Pancreas (tissue), 10 donors: ENCODE measurements around the gene ODAPH. TPM values are rescaled to one million over a fixed set of nuclear protein-coding genes. Genes with fewer than 3 reads are reported as not detected.

Source experiments
- ATAC-seq, 4 donors: fragments of 200-7000 bp; cut with Tn5 transposase; one replicate each; pipeline versions ENCODE4 v1.8.0 to v1.9.1; 2020; ENCODE audit warnings: mild to moderate bottlenecking in 4 of 4, moderate library complexity in 4 of 4
- DNase-seq, 6 donors: peaks; one replicate each; pipeline ENCODE4 v3.0.0-alpha.2; 2020
- FAIRE-seq: peaks from 2 replicates; lab custom pipeline; 2012; peaks lifted over from hg19 to GRCh38; lab: Jason Lieb, UNC
- H3K27ac ChIP-seq, 4 donors: fragments of 200-600 bp; sonication (generic); 1 replicate in 3 of 4; 2 replicates in 1 of 4; pipeline versions ENCODE4 v1.5.0 to v1.8.0; 2020
- H3K27me3 ChIP-seq, 4 donors: fragments of 200-600 bp; one replicate each; pipeline ENCODE4 v1.8.0; 2021
- H3K36me3 ChIP-seq, 3 donors: fragments of 200-600 bp; sonication (generic) in 1 of 3; one replicate each; pipeline versions ENCODE4 v1.5.0 to v1.8.0; 2020 to 2021
- H3K4me1 ChIP-seq, 3 donors: fragments of 200-600 bp; one replicate each; pipeline ENCODE4 v1.8.0; 2021
- H3K4me3 ChIP-seq, 4 donors: fragments of 200-600 bp; sonication (generic) in 2 of 4; one replicate each; pipeline versions ENCODE4 v1.5.0 to v1.8.0; 2020 to 2021
- H3K9me3 ChIP-seq, 4 donors: fragments of 200-600 bp; one replicate each; pipeline ENCODE4 v1.8.0; 2021
- WGBS, 2 donors: extraction: QIAGEN DNeasy Blood & Tissue Kit; methylation state at CpG; one replicate each; pipeline ENCODE4 v1.1.7; 2013; 5-methylcytosine and 5-hydroxymethylcytosine counted together
- intact Hi-C, 3 donors: fragments of 100-400 bp; cut with DNase I; formaldehyde crosslinking; loops; one replicate each; pipeline versions ENCODE4 v1.11.1 to v1.14.2; 2022
- polyA plus RNA-seq, 2 donors: library from polyadenylated mRNA; stranded (reverse); fragments of 200-250 nt; gene quantifications; one replicate each; pipeline ENCODE4 v1.2.3, GENCODE V29; 2013
- total RNA-seq, 6 donors: library from RNA; stranded (reverse); fragmentation: NEBNext Ultra II Directional in 4 of 6; extraction: Animal tissue kit (Norgen Biotek cat#: 25700) in 4 of 6; gene quantifications; one replicate each; pipeline versions ENCODE4 v1.2.1 to v1.2.4, GENCODE V29; 2021 to 2023
- TF ChIP-seq, protein P1 (sequence below), 4 donors: fragments of 200-600 bp; sonication (generic) in 3 of 4; IDR thresholded peaks; one replicate each; pipeline versions ENCODE4 v1.5.0 to v1.8.0; 2021; ENCODE audit warnings: antibody characterized with exemption in 4 of 4
- donor health status: healthy with polysubstance abuse.
- donor health status: DM: no; HTN: no; CAD: no; lungs with moderate emphysema.
- donor health status: DM: no; HTN: no; CAD: no.
- donor health status: control.
- donor health status: control.
- donor health status: Bipolar disorder and iron deficiency.
- donor health status: DM: yes; HTN: yes; CAD: no.
- donor health status: DM: no; HTN: no; CAD: no.
- donor health status: DM: no; HTN: no; CAD: no.
- donor health status: DM: yes; HTN: yes; CAD: no.

ODAPH gene
- total and polyA plus RNA-seq, 8 donors: not detected

DNA sequence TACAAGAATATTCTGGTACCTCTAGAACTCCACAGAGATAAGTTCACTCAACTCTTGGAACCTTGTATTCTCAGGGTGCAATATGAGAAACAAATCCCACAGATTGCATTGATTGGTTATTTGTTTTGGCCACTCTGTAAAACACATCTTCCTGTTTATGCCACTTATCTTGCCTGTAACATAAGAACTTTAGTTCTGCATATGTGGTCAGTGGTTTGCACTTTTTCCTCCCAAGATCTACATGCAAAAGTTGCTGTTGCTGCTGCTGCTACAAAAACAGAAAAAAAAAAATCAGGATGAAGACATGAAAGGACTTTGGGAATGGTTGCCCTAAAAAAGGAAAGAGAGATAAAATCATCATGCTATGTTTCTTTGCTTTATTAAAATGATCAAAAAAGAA is 9.6 kb downstream of the ODAPH start:
- TF ChIP-seq, protein P1, sequence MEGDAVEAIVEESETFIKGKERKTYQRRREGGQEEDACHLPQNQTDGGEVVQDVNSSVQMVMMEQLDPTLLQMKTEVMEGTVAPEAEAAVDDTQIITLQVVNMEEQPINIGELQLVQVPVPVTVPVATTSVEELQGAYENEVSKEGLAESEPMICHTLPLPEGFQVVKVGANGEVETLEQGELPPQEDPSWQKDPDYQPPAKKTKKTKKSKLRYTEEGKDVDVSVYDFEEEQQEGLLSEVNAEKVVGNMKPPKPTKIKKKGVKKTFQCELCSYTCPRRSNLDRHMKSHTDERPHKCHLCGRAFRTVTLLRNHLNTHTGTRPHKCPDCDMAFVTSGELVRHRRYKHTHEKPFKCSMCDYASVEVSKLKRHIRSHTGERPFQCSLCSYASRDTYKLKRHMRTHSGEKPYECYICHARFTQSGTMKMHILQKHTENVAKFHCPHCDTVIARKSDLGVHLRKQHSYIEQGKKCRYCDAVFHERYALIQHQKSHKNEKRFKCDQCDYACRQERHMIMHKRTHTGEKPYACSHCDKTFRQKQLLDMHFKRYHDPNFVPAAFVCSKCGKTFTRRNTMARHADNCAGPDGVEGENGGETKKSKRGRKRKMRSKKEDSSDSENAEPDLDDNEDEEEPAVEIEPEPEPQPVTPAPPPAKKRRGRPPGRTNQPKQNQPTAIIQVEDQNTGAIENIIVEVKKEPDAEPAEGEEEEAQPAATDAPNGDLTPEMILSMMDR (IDR thresholded peaks at IDR 0.05): no peak
- intact Hi-C loops: no loop called here
- no peaks in the 10 kb centered on the region for H3K36me3 ChIP-seq
- H3K27me3 ChIP-seq: no peaks in the 10 kb centered on the region
- ATAC-seq: no peak
- H3K9me3 ChIP-seq: no peaks in the 10 kb centered on the region
- DNase-seq: no peak
- H3K27ac ChIP-seq: no peak overlapping the region
- no peak overlapping the region for H3K4me3 ChIP-seq
- FAIRE-seq: no peak
- H3K4me1 ChIP-seq: no peaks in the 10 kb centered on the region

DNA sequence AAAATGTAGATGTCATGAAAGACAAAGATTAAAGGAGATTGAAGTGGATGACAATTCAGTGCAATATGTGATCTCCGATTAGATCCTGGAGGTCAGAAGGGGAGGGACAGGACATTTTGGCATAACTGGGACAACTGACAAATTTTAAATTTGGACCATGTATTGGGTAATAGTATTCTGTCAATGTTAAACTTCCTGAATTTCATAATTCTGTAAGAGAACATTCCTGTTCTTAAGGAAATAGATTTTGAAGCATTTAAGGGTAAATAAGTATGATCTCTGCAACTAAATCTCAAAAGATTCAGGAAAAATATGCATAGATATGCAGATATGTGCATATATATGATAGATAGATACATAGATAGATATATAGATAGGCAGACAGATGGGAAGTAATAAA is 11.0 kb downstream of the ODAPH start:
- FAIRE-seq: no peak
- Histone ChIP-seq H3K9me3 (no peaks in the 10 kb centered on the region), H3K4me1 (no peaks in the 10 kb centered on the region), H3K27ac (no peak overlapping the region), H3K27me3 (no peaks in the 10 kb centered on the region), H3K36me3 (no peaks in the 10 kb centered on the region), H3K4me3 (no peak overlapping the region)
- intact Hi-C loops: no loop called here
- TF ChIP-seq, protein P1 (IDR thresholded peaks at IDR 0.05): no peak
- no peak for ATAC-seq
- DNase-seq: no peak
- WGBS, 2 donors: 65 to 77% methylated on average over 1 of the region's 1 CpG

DNA sequence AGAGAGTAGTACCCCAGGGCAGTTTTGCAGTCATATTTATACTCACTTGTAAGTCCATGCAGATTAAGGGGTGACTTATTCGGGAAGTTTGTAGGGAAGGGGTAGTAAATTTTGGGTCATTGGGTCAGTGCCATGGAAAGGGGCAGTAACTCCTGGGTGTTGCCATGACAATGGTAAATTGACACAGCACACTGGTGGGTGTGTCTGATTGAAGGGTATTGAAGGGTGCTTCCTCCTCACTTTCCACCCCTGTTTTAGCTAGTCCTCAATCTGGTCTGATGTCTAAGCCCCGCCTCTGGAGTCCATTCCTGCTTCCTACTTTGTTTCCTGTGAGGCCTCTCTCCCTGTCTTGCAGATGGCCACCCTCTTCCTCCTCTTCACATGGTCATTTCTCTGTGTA is 11.9 kb downstream of the ODAPH start:
- no peak for ATAC-seq
- TF ChIP-seq, protein P1 (IDR thresholded peaks at IDR 0.05): no peak
- Histone ChIP-seq H3K27ac (no peak overlapping the region), H3K36me3 (no peaks in the 10 kb centered on the region), H3K4me1 (no peaks in the 10 kb centered on the region), H3K9me3 (no peaks in the 10 kb centered on the region), H3K4me3 (no peak overlapping the region), H3K27me3 (no peaks in the 10 kb centered on the region)
- DNase-seq: no peak
- 67 to 83% methylated on average over 2 of the region's 2 CpGs for WGBS, 2 donors
- intact Hi-C loops: no loop called here
- FAIRE-seq: no peak

DNA sequence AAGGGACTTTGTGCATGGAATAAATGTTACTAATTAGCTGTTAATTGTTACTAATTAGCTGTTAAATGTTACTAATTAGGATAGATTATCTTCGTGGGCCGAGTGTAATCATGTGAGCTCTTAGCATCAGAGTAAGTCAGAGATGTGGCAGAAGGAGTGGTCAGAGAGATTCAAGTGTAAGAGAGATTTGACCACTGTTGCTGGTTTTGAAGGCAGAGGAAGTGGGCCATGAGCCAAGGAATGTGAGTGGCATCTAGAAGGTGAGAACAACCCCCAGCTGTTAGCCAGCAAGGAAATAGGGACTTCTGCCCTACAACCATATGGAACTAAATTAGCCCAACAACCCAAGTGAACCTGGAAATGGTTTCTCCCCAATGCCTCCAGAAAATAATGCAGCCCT is 28.2 kb downstream of the ODAPH start:
- no peak for ATAC-seq
- Histone ChIP-seq H3K36me3 (no peaks in the 10 kb centered on the region), H3K27ac (no peak overlapping the region), H3K4me3 (no peak overlapping the region), H3K27me3 (no peaks in the 10 kb centered on the region), H3K4me1 (no peaks in the 10 kb centered on the region), H3K9me3 (no peaks in the 10 kb centered on the region)
- WGBS, 2 donors: 79 to 89% methylated on average over 2 of the region's 2 CpGs
- TF ChIP-seq, protein P1 (IDR thresholded peaks at IDR 0.05): no peak
- FAIRE-seq: no peak
- intact Hi-C loops: no loop called here
- DNase-seq: no peak

DNA sequence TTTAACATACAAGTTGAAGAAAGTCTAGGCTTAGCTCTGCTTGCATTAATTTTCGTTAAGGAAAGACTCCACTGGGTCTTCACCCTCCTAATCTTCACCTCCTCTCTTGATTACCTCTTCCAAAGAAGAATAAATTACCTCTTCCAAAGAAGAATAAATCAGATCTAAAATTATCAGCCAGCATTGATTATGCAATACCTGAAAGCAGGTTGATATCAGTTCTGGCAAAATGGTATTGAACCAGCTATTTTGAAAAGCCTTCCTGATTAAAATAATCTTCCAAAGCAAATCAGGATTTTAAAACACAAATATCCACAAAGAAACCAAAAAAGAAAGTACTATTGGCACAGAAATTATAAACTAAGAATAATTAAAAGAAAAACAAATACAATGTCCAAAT is 37.5 kb downstream of the ODAPH start:
- Histone ChIP-seq H3K9me3 (no peaks in the 10 kb centered on the region), H3K27me3 (no peaks in the 10 kb centered on the region), H3K4me3 (no peak overlapping the region), H3K27ac (no peak overlapping the region), H3K36me3 (no peaks in the 10 kb centered on the region), H3K4me1 (peaks cover 0 to 4% (median 0%) of the 10 kb centered on the region in 3 donors)
- 70 to 80% methylated on average over 1 of the region's 1 CpG for WGBS, 2 donors
- ATAC-seq (no peak), DNase-seq (no peak), FAIRE-seq (no peak)
- intact Hi-C loops: no loop called here
- TF ChIP-seq, protein P1 (IDR thresholded peaks at IDR 0.05): no peak
